Ammon's horn (tissue), 1 donor: ENCODE data around the gene GALNT1.
"Not testable (repeated sequence)": the region's sequence is repeated elsewhere in the genome, so short reads cannot be mapped to it uniquely, and the experiment has no call there.

Experiments
- DNase-seq: peaks from one replicate; pipeline ENCODE4 v3.0.0-alpha.2; 2016; ENCODE audit warnings: low spot score

GALNT1 gene

GRCh38 chr18:35581546-35581897 lies at the start of gene GALNT1:
GALNT1 (plus strand) TSS chr18:35581740; CDS start chr18:35654663, 72,923 bp downstream.
- DNase-seq = no peak

GRCh38 chr18:35533916-35534405 lies 47.6 kb upstream of the GALNT1 start:
- DNase-seq = no peak

- no peak for DNase-seq
Measured at GRCh38 chr18:35535297-35535696, 46.2 kb upstream of the GALNT1 start.

DNA sequence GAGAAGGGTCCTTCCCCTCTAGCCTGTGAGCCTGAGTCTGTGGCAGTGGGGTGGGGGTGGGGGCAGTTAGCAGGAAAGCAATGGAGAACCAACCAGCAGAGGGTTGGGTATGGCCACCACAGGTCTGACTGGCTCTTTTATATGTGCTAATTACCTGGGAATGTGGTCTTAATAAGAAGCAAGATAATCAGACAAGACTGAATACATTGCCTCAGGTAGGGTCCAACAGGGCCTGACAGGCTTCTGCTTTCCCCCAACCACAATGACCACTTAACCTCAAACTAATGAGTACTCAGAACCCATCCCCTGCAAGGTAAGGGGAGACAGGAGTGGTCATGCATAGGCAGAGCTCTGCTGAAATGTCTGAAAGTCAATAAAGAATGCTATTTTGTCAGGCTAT lies 39.2 kb upstream of the GALNT1 start:
- DNase-seq = no peak

DNA sequence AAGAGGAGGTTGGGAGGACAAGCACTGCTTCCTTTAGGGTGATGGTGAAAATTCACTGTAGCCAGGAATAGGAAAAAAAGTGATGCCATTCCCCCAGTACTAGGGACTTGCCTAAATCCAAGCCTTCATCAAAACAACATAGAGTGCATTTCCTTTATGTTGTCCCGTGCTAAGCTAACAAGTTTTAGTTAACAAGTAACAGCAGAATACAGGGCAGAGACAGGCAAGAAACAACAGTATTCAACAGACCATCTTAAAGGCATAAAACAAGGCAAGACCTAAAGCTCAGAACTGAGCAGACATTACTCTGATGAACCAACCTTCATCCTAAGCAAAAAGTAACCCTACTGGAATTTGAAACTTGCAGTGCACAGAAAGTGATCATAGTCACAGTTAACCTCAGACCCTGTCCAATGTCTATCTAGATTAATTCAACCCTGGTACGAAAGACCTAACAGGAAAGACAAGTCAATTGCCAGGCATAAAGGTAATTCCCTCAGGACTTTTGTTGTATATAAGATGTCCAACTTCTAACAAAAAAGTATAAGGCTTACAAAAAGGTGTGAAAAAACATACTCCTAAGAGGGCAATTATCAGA lies 34.4 kb upstream of the GALNT1 start:
- no peak for DNase-seq

DNA sequence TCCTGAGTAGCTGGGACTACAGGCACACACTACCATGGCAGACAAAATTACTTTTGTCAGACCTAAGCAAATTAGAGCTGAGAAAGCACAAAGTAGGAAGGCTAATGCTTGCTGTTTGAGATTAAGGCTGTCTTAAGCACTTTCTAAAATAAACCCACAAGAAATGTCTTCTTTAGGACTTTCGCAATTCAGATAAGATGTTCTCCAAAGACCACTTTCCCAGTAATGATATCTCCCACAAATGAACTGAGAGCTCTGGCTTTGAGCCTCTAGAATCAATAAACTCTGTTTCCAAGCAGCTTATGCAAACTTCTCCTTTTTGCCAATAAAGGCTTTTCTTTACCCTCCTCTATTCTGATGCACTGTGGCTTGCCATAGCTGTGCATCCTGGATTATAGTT lies 32.0 kb upstream of the GALNT1 start:
- DNase-seq = no peak

DNA sequence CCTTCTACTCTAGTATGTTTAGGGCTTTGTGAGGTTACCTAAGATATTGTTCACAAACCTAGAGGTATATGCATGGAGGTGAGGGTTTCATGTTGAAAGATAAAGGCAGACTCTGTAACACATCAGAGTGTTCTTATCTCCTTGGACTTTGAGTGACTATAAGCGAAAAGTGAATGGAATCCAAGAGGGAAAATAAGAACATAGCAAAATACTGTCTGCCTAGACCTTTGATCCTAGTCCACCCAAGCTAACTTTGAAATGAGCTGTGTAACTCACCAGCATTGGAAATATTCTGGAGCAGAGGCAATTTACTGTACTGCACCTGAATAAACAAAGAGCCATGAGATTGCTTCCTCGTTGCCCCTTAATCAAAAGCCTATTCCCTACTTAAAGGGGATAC lies 28.2 kb upstream of the GALNT1 start:
- no peak for DNase-seq

- not testable (repeated sequence) for DNase-seq
Measured at GRCh38 chr18:35555538-35555937, 26.0 kb upstream of the GALNT1 start.

- no peak for DNase-seq
Measured at GRCh38 chr18:35559867-35560266, 21.7 kb upstream of the GALNT1 start.

GRCh38 chr18:35564795-35565453 lies 16.6 kb upstream of the GALNT1 start:
- no peak for DNase-seq

DNA sequence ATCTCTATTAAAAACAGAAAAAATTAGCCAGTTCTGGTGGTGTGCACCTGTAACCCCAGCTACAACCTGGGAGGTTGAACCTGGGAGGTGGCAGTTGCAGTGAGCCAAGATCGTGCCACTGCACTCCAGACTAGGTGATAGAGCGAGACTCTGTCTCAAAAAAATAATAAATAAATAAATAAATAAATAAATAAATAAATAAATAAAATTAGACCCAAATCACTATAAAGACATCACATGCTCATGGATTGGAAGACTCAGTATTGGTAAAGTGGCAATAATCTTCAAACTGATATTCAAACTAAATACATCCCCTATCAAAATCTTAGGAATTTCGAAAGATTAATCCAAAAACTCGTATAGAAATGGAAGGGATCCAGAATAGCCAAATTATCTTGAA lies 15.5 kb upstream of the GALNT1 start:
- no peak for DNase-seq

- DNase-seq = no peak
Measured at GRCh38 chr18:35570182-35570581, 11.4 kb upstream of the GALNT1 start.

- DNase-seq = no peak
Measured at GRCh38 chr18:35571138-35571537, 10.4 kb upstream of the GALNT1 start.

- DNase-seq = no peak
Measured at GRCh38 chr18:35572644-35573043, 8.9 kb upstream of the GALNT1 start.

GRCh38 chr18:35573531-35573930 lies 8.0 kb upstream of the GALNT1 start:
- DNase-seq = no peak

DNA sequence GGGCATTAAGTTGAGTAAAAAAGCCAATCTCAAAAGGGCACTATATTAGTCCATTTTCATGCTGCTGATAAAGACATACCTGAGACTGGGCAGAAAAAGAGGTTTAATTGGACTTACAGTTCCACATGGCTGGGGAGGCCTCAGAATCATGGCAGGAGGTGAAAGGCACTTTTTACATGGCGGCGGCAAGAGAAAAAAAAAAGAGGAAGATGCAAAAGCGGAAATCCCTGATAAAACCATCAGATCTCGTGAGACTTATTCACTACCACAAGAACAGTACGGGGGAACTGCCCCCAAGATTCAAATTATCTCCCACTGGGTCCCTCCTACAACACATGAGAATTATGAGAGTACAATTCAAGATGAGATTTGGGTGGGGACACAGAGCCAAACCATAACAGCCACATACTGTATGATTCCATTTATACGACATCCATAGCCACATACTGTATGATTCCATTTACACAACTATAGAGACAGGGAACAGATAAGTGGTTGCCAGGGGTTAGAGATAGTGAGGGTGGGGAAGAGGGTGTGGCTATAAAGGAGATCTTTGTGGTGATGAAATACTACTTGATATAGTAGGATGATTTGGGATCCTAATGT lies 5.2 kb upstream of the GALNT1 start:
- not testable (repeated sequence) for DNase-seq

- no peak for DNase-seq
Measured at GRCh38 chr18:35577045-35577848, 4.3 kb upstream of the GALNT1 start.

DNA sequence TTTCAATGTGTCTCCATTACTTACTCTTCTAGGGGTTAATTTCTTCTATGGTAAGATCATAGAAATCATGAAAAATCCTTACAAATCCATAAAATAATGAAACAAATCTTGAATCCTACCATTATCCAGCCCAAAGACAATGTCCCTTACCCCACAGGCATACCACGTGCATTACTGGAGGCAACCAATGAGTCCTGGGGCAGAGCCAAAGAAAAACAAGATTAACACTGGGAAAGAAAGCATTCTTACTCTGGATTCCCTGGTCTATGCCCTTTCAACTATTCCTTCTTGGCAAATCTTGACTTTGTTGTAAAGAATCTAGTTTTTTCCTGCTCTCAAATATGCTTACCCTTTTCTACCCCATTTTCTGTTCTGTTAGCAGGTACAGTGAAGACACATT lies 3.1 kb upstream of the GALNT1 start:
- DNase-seq = no peak

DNA sequence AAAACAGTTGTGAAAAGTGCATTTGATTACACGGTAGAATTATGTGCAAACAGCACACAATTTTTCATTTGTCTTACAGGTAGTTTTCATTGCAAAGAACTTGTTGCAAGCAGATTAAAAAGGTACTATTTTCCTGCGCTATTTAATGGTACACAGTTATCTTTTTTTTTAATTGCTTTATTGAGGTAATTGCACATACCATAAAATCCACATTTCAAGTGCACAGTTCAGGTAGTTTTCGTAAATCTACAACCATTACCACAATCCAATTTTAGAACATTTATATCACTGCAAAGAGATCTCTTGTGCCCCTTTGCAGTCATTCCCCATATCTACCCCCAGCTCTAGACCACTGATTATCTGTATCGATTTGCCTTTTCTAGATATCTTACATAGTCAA lies 2.6 kb upstream of the GALNT1 start:
- DNase-seq = no peak

DNA sequence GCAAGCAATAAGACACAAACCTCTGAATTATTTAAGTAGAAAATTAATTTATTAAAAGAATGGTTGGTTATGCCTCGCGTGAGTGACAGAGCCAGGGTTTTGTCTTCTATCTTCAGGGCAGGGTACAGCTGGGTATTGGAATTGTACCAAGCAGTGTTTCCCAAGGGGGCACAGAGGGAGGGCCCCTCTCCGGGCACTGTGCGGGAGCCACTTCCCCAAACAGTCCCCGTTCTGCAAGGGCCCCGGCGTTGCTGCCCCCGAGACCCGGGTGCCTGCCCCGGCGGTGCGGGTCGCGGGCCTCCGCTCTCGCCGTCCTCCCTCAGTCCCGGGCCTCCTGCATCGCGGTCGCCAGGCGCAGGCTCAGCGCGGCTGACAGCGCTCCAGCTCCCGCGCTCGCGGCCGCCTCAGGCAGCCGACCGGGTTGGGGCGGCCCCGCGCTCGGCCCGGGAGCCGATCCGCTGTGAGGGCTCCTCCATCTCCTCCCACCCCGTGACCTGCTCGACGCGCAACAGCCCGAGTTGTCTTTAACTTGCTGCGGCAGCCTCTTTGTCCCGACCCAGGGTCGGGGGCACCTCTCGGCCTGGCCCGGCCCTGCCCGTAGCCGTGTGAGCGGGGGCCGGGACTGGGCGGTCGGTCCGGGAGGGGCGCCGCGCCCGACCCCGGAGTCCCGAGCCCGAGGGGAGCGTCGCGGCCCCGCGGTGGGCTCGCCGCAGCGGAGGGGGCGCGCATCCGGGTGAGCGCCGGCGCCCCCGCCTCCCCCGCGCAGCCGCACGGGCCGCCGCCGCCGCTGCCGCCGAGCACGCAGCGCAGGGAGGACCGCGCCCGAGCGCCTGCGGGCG lies 620 bp upstream of the GALNT1 start:
- peak; percentile 66 for DNase-seq

- DNase-seq = no peak
Measured at GRCh38 chr18:35581898-35582641, 530 bp downstream of the GALNT1 start.
